Psoas muscle (tissue), 8 donors: Measurements from ENCODE around the gene MPND. TPM values are rescaled to one million over a fixed set of nuclear protein-coding genes. Genes with fewer than 3 reads are reported as not detected.

Experiments used
- ATAC-seq, 4 donors: fragments of 200-7000 bp; cut with Tn5 transposase; one replicate each; pipeline ENCODE4 v1.9.1; 2020; ENCODE audit warnings: moderate library complexity in 3 of 4, mild to moderate bottlenecking in 2 of 4
- DNase-seq, 2 donors: peaks; one replicate each; pipeline ENCODE4 v3.0.0-alpha.2; 2020
- H3K27ac ChIP-seq: fragments of 200-600 bp; one replicate; pipeline ENCODE4 v1.8.0; 2022
- H3K27me3 ChIP-seq, 3 donors: fragments of 200-600 bp in 1 of 3; one replicate each; pipeline versions ENCODE4 v1.6.1 to v1.8.0; 2013 to 2022; ENCODE audit warnings: low read length in 2 of 3, mild to moderate bottlenecking in 2 of 3, moderate library complexity in 1 of 3; ENCODE audit not compliant: insufficient read depth in 3 of 3
- H3K36me3 ChIP-seq, 2 donors: fragments of 200-600 bp in 1 of 2; one replicate each; pipeline versions ENCODE4 v1.6.1 to v1.8.0; 2013 to 2022; ENCODE audit warnings: low read depth in 1 of 2, mild to moderate bottlenecking in 1 of 2, moderate library complexity in 1 of 2; ENCODE audit not compliant: insufficient read depth in 1 of 2
- H3K4me1 ChIP-seq: fragments of 200-600 bp; one replicate; pipeline ENCODE4 v1.8.0; 2022
- H3K4me3 ChIP-seq: fragments of 200-600 bp; one replicate; pipeline ENCODE4 v1.8.0; 2022; ENCODE audit warnings: mild to moderate bottlenecking
- H3K9me3 ChIP-seq: fragments of 200-600 bp; one replicate; pipeline ENCODE4 v1.8.0; 2022
- CTCF ChIP-seq: fragments of 200-600 bp; IDR thresholded peaks from one replicate; pipeline ENCODE4 v1.8.0; 2022; ENCODE audit warnings: antibody characterized with exemption
- WGBS, 3 donors: extraction: QIAGEN DNeasy Blood & Tissue Kit; methylation state at CpG; one replicate each; pipeline versions ENCODE4 v1.1.6 to v1.1.7; 2013; 5-methylcytosine and 5-hydroxymethylcytosine counted together
- intact Hi-C, 2 donors: fragments of 100-400 bp; cut with DNase I; formaldehyde crosslinking; loops; one replicate each; pipeline versions ENCODE4 v1.11.0 to v1.14.2; 2022
- polyA plus RNA-seq, 3 donors: library from polyadenylated mRNA; stranded (reverse); fragments of 200-250 nt; gene quantifications; one replicate each; pipeline ENCODE4 v1.2.3, GENCODE V29; 2013
- total RNA-seq, 4 donors: library from RNA; stranded (reverse); fragmentation: NEBNext Ultra II Directional in 2 of 4; extraction: Animal tissue kit (Norgen Biotek cat#: 25700) in 2 of 4; gene quantifications; one replicate each; pipeline versions ENCODE4 v1.2.1 to v1.2.4, GENCODE V29; 2021 to 2023
- donor health status: healthy with polysubstance abuse.
- donor health status: DM: no; HTN: no; CAD: no; lungs with moderate emphysema.
- donor health status: Bipolar disorder and iron deficiency.
- donor health status: healthy.
- donor health status: DM: yes; HTN: yes; CAD: no.
- donor health status: DM: no; HTN: no; CAD: no.
- donor health status: DM: no; HTN: no; CAD: no.
- donor health status: DM: yes; HTN: yes; CAD: no.

The MPND gene
- total and polyA plus RNA-seq, 7 donors: 7.4 to 16.4 (median 10.3) TPM

DNA sequence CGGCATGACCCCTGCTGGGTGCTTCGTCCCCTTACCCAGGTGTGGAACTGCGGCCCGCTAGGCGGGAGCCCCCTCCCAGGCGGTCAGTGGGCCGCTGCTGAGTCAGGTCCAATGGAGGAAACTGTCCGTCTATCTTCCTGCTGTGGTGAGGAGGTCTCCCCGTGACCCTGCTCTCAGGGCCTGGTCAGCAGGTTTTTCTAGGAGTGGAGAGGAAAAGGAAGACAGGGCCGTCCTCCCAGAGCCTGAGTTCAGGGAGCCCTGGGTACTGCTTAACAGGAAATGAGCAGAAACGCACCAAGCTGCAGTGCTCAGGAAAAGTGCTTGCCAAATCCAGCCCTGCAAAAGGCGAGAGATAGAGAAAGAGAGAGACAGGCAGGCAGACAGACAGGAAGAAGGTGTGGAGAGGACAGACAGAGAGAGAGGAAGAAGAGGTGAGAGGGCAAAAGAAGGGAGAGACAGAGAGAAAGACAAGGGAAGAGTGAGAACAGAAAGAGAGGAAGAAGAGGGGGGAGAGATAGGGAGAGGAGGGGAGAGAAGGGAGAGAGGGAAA, 46.7 kb downstream of the MPND start:
- no peak for TF ChIP-seq CTCF
- H3K9me3 ChIP-seq: no peaks in the 10 kb centered on the region
- no peaks in the 10 kb centered on the region for H3K27me3 ChIP-seq
- peaks cover 0 to 13% of the 10 kb centered on the region in 2 donors for H3K36me3 ChIP-seq
- ATAC-seq (peak in 2 of 4 donors; percentile 1 to 5), DNase-seq (peak; percentile 53 to 66)
- peaks cover 78% of the 10 kb centered on the region for H3K4me1 ChIP-seq
- peak overlapping the region; percentile 93 for H3K27ac ChIP-seq
- WGBS, 3 donors: 52 to 58% (median 55%) methylated on average over 12 of the region's 12 CpGs
- H3K4me3 ChIP-seq: peak overlapping the region; percentile 35
- intact Hi-C loops: no loop called here

DNA sequence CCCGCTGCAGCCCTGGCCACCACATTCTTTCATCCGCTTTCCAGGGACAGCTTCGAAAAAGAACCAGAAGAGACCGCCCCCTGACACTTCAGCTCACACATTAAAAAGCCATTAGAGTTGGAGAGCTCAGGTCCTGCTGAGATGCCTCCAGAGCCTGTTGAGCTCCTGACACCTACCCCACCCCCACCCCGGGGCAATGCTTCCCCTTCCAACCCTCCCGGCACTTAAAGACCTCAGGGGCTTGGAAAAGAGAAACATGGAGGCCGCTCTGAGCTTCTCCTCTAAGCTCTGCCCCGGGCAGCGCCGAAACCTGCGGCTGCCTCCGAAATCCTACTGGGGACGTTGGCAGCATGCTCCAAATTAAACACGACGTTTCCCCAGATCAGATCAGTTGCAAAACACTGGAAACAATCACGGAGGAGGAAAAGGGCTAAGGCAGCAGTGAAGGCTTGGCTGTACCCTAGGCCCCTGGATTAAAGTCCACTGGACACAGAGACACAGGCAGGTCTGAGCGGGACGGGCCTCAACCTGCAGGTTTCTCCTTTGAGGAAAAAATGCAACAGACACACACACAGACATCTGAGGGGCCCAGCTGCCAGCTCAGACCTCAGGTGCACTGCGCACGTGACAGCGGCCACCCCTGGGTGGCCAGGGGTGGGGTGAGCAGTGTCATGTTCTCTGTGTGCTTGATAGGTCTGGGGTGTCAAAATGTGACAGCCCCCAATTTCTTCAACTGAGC, 47.4 kb downstream of the MPND start:
- Histone ChIP-seq H3K36me3 (peaks cover 0 to 13% of the 10 kb centered on the region in 2 donors), H3K27me3 (no peaks in the 10 kb centered on the region), H3K4me1 (peaks cover 73% of the 10 kb centered on the region), H3K4me3 (peak overlapping the region; percentile 35), H3K27ac (peak overlapping the region; percentile 93), H3K9me3 (no peaks in the 10 kb centered on the region)
- intact Hi-C loops: no loop called here
- no peak for TF ChIP-seq CTCF
- DNase-seq (peak; percentile 16 to 43), ATAC-seq (no peak)
- 40 to 52% (median 41%) methylated on average over 21 of the region's 21 CpGs for WGBS, 3 donors

DNA sequence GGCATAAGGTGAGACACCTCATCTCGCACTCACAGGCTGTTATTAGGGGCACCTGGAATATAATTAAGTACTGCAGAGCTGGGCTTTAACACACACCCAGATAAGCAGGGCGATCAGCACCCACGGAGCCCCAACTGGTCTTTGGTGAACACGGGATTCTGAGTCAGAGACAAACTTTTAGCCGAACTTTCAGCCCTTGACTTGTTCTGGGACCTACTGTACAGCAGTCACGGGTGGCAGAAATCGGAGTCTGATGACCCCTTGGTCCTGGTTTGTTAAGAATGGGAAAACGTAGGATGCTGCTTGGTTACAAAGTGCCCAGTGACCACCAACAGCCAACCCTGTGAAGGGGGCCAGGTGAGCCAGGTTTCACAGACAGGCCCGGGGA, 47.9 kb downstream of the MPND start:
- DNase-seq: peak in 1 of 2 donors; percentile 23
- H3K4me1 ChIP-seq: peaks cover 69% of the 10 kb centered on the region
- TF ChIP-seq CTCF: no peak
- peak overlapping the region; percentile 35 for H3K4me3 ChIP-seq
- intact Hi-C loops: no loop called here
- peaks cover 0 to 16% of the 10 kb centered on the region in 2 donors for H3K36me3 ChIP-seq
- peak overlapping the region; percentile 93 for H3K27ac ChIP-seq
- no peaks in the 10 kb centered on the region for H3K27me3 ChIP-seq
- 38 to 53% (median 41%) methylated on average over 9 of the region's 9 CpGs for WGBS, 3 donors
- no peaks in the 10 kb centered on the region for H3K9me3 ChIP-seq
- peak in 1 of 4 donors; percentile 0 for ATAC-seq

- DNase-seq (peak; percentile 67 to 82), ATAC-seq (peak; percentile 33 to 71 (median 58))
- TF ChIP-seq CTCF: no peak
- Histone ChIP-seq H3K4me3 (peak overlapping the region; percentile 35), H3K4me1 (peaks cover 73% of the 10 kb centered on the region), H3K36me3 (peaks cover 0 to 16% of the 10 kb centered on the region in 2 donors), H3K9me3 (no peaks in the 10 kb centered on the region), H3K27ac (peak overlapping the region; percentile 93), H3K27me3 (no peaks in the 10 kb centered on the region)
- WGBS, 3 donors: 20 to 31% (median 27%) methylated on average over 20 of the region's 20 CpGs
- intact Hi-C loops: no loop called here
Measured at GRCh38 chr19:4391701-4392483, 48.5 kb downstream of the MPND start.
